ENCODE measurements around the gene LRRC56.
A peak's percentile ranks its signal among the peaks of the same experiment; 100 is the strongest.

Gene LRRC56

GRCh38 chr11:520428-521176 is 16.7 kb upstream of the LRRC56 start:
- DNase-seq (ENCODE audit: low read depth in 4 of 4, low spot score in 1 of 4) = no peak

GRCh38 chr11:521177-521688 is 16.1 kb upstream of the LRRC56 start:
- no peak for DNase-seq (ENCODE audit: low read depth in 4 of 4, low spot score in 1 of 4)

- DNase-seq (ENCODE audit: low read depth in 4 of 4, low spot score in 1 of 4) = no peak
These were observed 11.1 kb upstream of the LRRC56 start for GRCh38 chr11:526192-526591.

- no peak for DNase-seq (ENCODE audit: low read depth in 4 of 4, low spot score in 1 of 4)
These were observed 9.0 kb upstream of the LRRC56 start for GRCh38 chr11:528166-528814.

GRCh38 chr11:528815-529727 is 8.3 kb upstream of the LRRC56 start:
- DNase-seq (ENCODE audit: low read depth in 4 of 4, low spot score in 1 of 4) = no peak

GRCh38 chr11:529728-530411 is 7.5 kb upstream of the LRRC56 start:
- DNase-seq (ENCODE audit: low read depth in 4 of 4, low spot score in 1 of 4) = no peak

GRCh38 chr11:530960-531831 is 6.1 kb upstream of the LRRC56 start:
- DNase-seq (ENCODE audit: low read depth in 4 of 4, low spot score in 1 of 4) = no peak

- no peak for DNase-seq (ENCODE audit: low read depth in 4 of 4, low spot score in 1 of 4)
These were observed 5.3 kb upstream of the LRRC56 start for GRCh38 chr11:531919-532526.

GRCh38 chr11:532527-532985 is 4.8 kb upstream of the LRRC56 start:
- no peak for DNase-seq (ENCODE audit: low read depth in 4 of 4, low spot score in 1 of 4)

GRCh38 chr11:532986-533585 is 4.2 kb upstream of the LRRC56 start:
- DNase-seq (ENCODE audit: low read depth in 4 of 4, low spot score in 1 of 4) = no peak

- no peak for DNase-seq (ENCODE audit: low read depth in 4 of 4, low spot score in 1 of 4)
These were observed 3.5 kb upstream of the LRRC56 start for GRCh38 chr11:533586-534395.

GRCh38 chr11:534396-535209 is 2.7 kb upstream of the LRRC56 start:
- peak in 1 of 4 experiments; percentile 18 for DNase-seq (ENCODE audit: low read depth in 4 of 4, low spot score in 1 of 4)

- no peak for DNase-seq (ENCODE audit: low read depth in 4 of 4, low spot score in 1 of 4)
These were observed 2.2 kb upstream of the LRRC56 start for GRCh38 chr11:535210-535518.

GRCh38 chr11:535519-536454 is 1.5 kb upstream of the LRRC56 start, which contains the start of gene HRAS:
Gene HRAS (minus strand): TSS chr11:535576.
- peak; percentile 81 to 94 (median 90) for DNase-seq (ENCODE audit: low read depth in 4 of 4, low spot score in 1 of 4)

GRCh38 chr11:537622-538430 is 499 bp downstream of the LRRC56 start:
- no peak for DNase-seq (ENCODE audit: low read depth in 4 of 4, low spot score in 1 of 4)
